GM12891 (cell line): ENCODE results near the gene CCDC57.

Source experiments
- POLR2A ChIP-seq: IDR thresholded peaks from 2 replicates; pipeline ENCODE4 v1.6.1; 2011; ENCODE audit warnings: low read depth, low read length, control low read depth
- POLR2AphosphoS5 ChIP-seq: IDR thresholded peaks from 2 replicates; pipeline ENCODE4 v1.6.1; 2011; ENCODE audit warnings: low read depth, low read length, control low read depth
- SPI1 ChIP-seq: IDR thresholded peaks from 2 replicates; pipeline ENCODE4 v1.6.1; 2011; ENCODE audit warnings: low read depth, low read length, control low read depth

- no peak for TF ChIP-seq SPI1
- TF ChIP-seq POLR2A, result no peak
- no peak for TF ChIP-seq POLR2AphosphoS5
Measured at GRCh38 chr17:82096709-82097183, 115.9 kb downstream of the CCDC57 start.
